Non-pigmented ciliary epithelial cell (primary cell): ENCODE results near the gene CBFA2T2.
"Not testable (repeated sequence)": the region's sequence is repeated elsewhere in the genome, so short reads cannot be mapped to it uniquely, and the experiment has no call there.

Experiments used
- DNase-seq: peaks from one replicate; pipeline ENCODE4 v3.0.0-alpha.2; 2010; ENCODE audit warnings: low read depth

CBFA2T2 gene

GRCh38 chr20:33551778-33552177 is 61.9 kb downstream of the CBFA2T2 start:
- DNase-seq = no peak

- DNase-seq = no peak
These were observed 62.6 kb downstream of the CBFA2T2 start for GRCh38 chr20:33552519-33552918.

- DNase-seq = no peak
These were observed 63.6 kb downstream of the CBFA2T2 start for GRCh38 chr20:33553516-33553915.

GRCh38 chr20:33554914-33555420 is 65.1 kb downstream of the CBFA2T2 start:
- DNase-seq = peak; percentile 91

- no peak for DNase-seq
These were observed 65.9 kb downstream of the CBFA2T2 start for GRCh38 chr20:33555755-33556154.

- no peak for DNase-seq
These were observed 66.3 kb downstream of the CBFA2T2 start for GRCh38 chr20:33556246-33556645.

GRCh38 chr20:33558348-33559144 is 68.7 kb downstream of the CBFA2T2 start:
- no peak for DNase-seq

GRCh38 chr20:33559212-33559611 is 69.3 kb downstream of the CBFA2T2 start:
- no peak for DNase-seq

GRCh38 chr20:33560026-33560425 is 70.1 kb downstream of the CBFA2T2 start:
- no peak for DNase-seq

GRCh38 chr20:33561053-33561452 is 71.2 kb downstream of the CBFA2T2 start:
- not testable (repeated sequence) for DNase-seq

GRCh38 chr20:33561692-33562601 is 72.1 kb downstream of the CBFA2T2 start:
- peak; percentile 56 for DNase-seq

- no peak for DNase-seq
These were observed 73.9 kb downstream of the CBFA2T2 start for GRCh38 chr20:33563788-33564187.

- DNase-seq = no peak
These were observed 77.1 kb downstream of the CBFA2T2 start for GRCh38 chr20:33566781-33567603.

GRCh38 chr20:33567949-33568348 is 78.1 kb downstream of the CBFA2T2 start:
- DNase-seq = no peak

GRCh38 chr20:33568378-33568777 is 78.5 kb downstream of the CBFA2T2 start:
- DNase-seq = no peak

GRCh38 chr20:33568868-33569801 is 79.2 kb downstream of the CBFA2T2 start:
- DNase-seq = no peak

GRCh38 chr20:33569802-33570391 is 80.0 kb downstream of the CBFA2T2 start:
- DNase-seq = no peak

- no peak for DNase-seq
These were observed 80.8 kb downstream of the CBFA2T2 start for GRCh38 chr20:33570743-33571142.

- not testable (repeated sequence) for DNase-seq
These were observed 83.4 kb downstream of the CBFA2T2 start for GRCh38 chr20:33573268-33573667.

- DNase-seq = no peak
These were observed 85.4 kb downstream of the CBFA2T2 start for GRCh38 chr20:33575282-33575681.
